ENCODE measurements around the gene CFAP43.

CFAP43 gene

GRCh38 chr10:104101902-104102301 is 130.3 kb downstream of the CFAP43 start:
- DNase-seq (ENCODE audit: low read depth in 1 of 2, low spot score in 1 of 2), result no peak

- no peak for DNase-seq (ENCODE audit: low read depth in 1 of 2, low spot score in 1 of 2)
These were observed 131.4 kb downstream of the CFAP43 start for GRCh38 chr10:104100795-104101194.

- DNase-seq (ENCODE audit: low read depth in 1 of 2, low spot score in 1 of 2), result no peak
These were observed 132.2 kb downstream of the CFAP43 start for GRCh38 chr10:104099941-104100340.

GRCh38 chr10:104099269-104099668 is 132.9 kb downstream of the CFAP43 start:
- no peak for DNase-seq (ENCODE audit: low read depth in 1 of 2, low spot score in 1 of 2)

- no peak for DNase-seq (ENCODE audit: low read depth in 1 of 2, low spot score in 1 of 2)
These were observed 133.7 kb downstream of the CFAP43 start for GRCh38 chr10:104098358-104098925.

GRCh38 chr10:104096692-104097091 is 135.5 kb downstream of the CFAP43 start:
- no peak for DNase-seq (ENCODE audit: low read depth in 1 of 2, low spot score in 1 of 2)

- no peak for DNase-seq (ENCODE audit: low read depth in 1 of 2, low spot score in 1 of 2)
These were observed 139.4 kb downstream of the CFAP43 start for GRCh38 chr10:104092749-104093148.

- DNase-seq (ENCODE audit: low read depth in 1 of 2, low spot score in 1 of 2), result no peak
These were observed 141.6 kb downstream of the CFAP43 start for GRCh38 chr10:104090611-104091010.

- no peak for DNase-seq (ENCODE audit: low read depth in 1 of 2, low spot score in 1 of 2)
These were observed 142.5 kb downstream of the CFAP43 start for GRCh38 chr10:104089621-104090020.

GRCh38 chr10:104088239-104088638 is 143.9 kb downstream of the CFAP43 start:
- no peak for DNase-seq (ENCODE audit: low read depth in 1 of 2, low spot score in 1 of 2)

- no peak for DNase-seq (ENCODE audit: low read depth in 1 of 2, low spot score in 1 of 2)
These were observed 146.3 kb downstream of the CFAP43 start, which contains the start of gene COL17A1 for GRCh38 chr10:104085801-104086400. COL17A1 (minus strand) TSS chr10:104085880; CDS start chr10:104080673, 5,207 bp downstream.

- DNase-seq (ENCODE audit: low read depth in 1 of 2, low spot score in 1 of 2), result no peak
These were observed 147.6 kb downstream of the CFAP43 start for GRCh38 chr10:104084482-104085142.

- DNase-seq (ENCODE audit: low read depth in 1 of 2, low spot score in 1 of 2), result no peak
These were observed 150.2 kb downstream of the CFAP43 start for GRCh38 chr10:104081998-104082397.

- DNase-seq (ENCODE audit: low read depth in 1 of 2, low spot score in 1 of 2), result no peak
These were observed 151.4 kb downstream of the CFAP43 start for GRCh38 chr10:104080762-104081161.

Data from activated T-helper 1 cell treated with anti-CD3 and anti-CD28 coated beads, Interleukin-2, amount 50 U/mL, for 16 hours (primary cell).